H9 (cell line): ENCODE measurements around the gene GPALPP1. TPM values are rescaled to one million over a fixed set of nuclear protein-coding genes. Genes with fewer than 3 reads are reported as not detected.

ENCODE experiments used
- DNase-seq: peaks from one replicate; pipeline ENCODE4 v3.0.0-alpha.2; 2017
- H2AFZ ChIP-seq: one replicate; pipeline ENCODE4 v1.6.1; 2013; ENCODE audit warnings: mild to moderate bottlenecking, low read length, control low read depth, moderate library complexity
- H2AK5ac ChIP-seq: 2 replicates; pipeline ENCODE4 v1.6.1; 2013; ENCODE audit warnings: low read length, control low read depth, mixed read lengths; ENCODE audit not compliant: insufficient read length
- H2BK120ac ChIP-seq: one replicate; pipeline ENCODE4 v1.6.1; 2013; ENCODE audit warnings: low read depth, mild to moderate bottlenecking, low read length, control low read depth, inconsistent platforms; ENCODE audit not compliant: poor library complexity, severe bottlenecking
- H2BK12ac ChIP-seq: 2 replicates; pipeline ENCODE4 v1.6.1; 2013; ENCODE audit warnings: low read length, control low read depth, mixed read lengths, low read depth; ENCODE audit not compliant: insufficient read length
- H2BK15ac ChIP-seq: 2 replicates; pipeline ENCODE4 v1.6.1; 2013; ENCODE audit warnings: low read depth, low read length, control low read depth
- H2BK20ac ChIP-seq: one replicate; pipeline ENCODE4 v1.6.1; 2013; ENCODE audit warnings: low read depth, mild to moderate bottlenecking, low read length, control low read depth, inconsistent platforms; ENCODE audit not compliant: poor library complexity, severe bottlenecking
- H2BK5ac ChIP-seq: 2 replicates; pipeline ENCODE4 v1.6.1; 2013; ENCODE audit warnings: low read length, control low read depth, mixed read lengths; ENCODE audit not compliant: insufficient read length
- H3K14ac ChIP-seq: 2 replicates; pipeline ENCODE4 v1.6.1; 2013; ENCODE audit warnings: low read length, control low read depth; ENCODE audit not compliant: insufficient read depth
- H3K18ac ChIP-seq: 2 replicates; pipeline ENCODE4 v1.6.1; 2013; ENCODE audit warnings: low read depth, mild to moderate bottlenecking, mixed read lengths, low read length, control low read depth; ENCODE audit not compliant: insufficient read length
- H3K23ac ChIP-seq: 2 replicates; pipeline ENCODE4 v1.6.1; 2013; ENCODE audit warnings: low read length, control low read depth, mixed read lengths, low read depth; ENCODE audit not compliant: insufficient read length
- H3K23me2 ChIP-seq: 2 replicates; pipeline ENCODE4 v1.6.1; 2013; ENCODE audit warnings: low read depth, mild to moderate bottlenecking, mixed read lengths, low read length, control low read depth; ENCODE audit not compliant: insufficient read length, poor library complexity, severe bottlenecking
- H3K27ac ChIP-seq: 2 replicates; pipeline ENCODE4 v1.5.1; 2013; ENCODE audit warnings: low read length, control low read depth, mixed read lengths, low read depth; ENCODE audit not compliant: insufficient read length
- H3K27me3 ChIP-seq: 2 replicates; pipeline ENCODE4 v1.6.1; 2013; ENCODE audit warnings: low read length, control low read depth, inconsistent platforms; ENCODE audit not compliant: insufficient read depth
- H3K4ac ChIP-seq: 2 replicates; pipeline ENCODE4 v1.6.1; 2013; ENCODE audit warnings: low read depth, mild to moderate bottlenecking, control low read depth, inconsistent platforms, low read length, moderate library complexity
- H3K4me1 ChIP-seq: 2 replicates; pipeline ENCODE4 v1.6.1; 2013; ENCODE audit warnings: low read length, control low read depth, inconsistent platforms; ENCODE audit not compliant: insufficient read depth
- H3K4me2 ChIP-seq: 2 replicates; pipeline ENCODE4 v1.6.1; 2013; ENCODE audit warnings: low read length, control low read depth, mixed read lengths; ENCODE audit not compliant: insufficient read length, insufficient read depth
- H3K56ac ChIP-seq: 2 replicates; pipeline ENCODE4 v1.6.1; 2013; ENCODE audit warnings: low read depth, mild to moderate bottlenecking, mixed read lengths, low read length, control low read depth; ENCODE audit not compliant: insufficient read length
- H3K79me1 ChIP-seq: 2 replicates; pipeline ENCODE4 v1.6.1; 2013; ENCODE audit warnings: low read depth, mild to moderate bottlenecking, moderate library complexity, low read length, control low read depth, inconsistent platforms; ENCODE audit not compliant: insufficient read depth, poor library complexity, severe bottlenecking
- H3K79me2 ChIP-seq: 2 replicates; pipeline ENCODE4 v1.6.1; 2013; ENCODE audit warnings: low read length, control low read depth, inconsistent platforms; ENCODE audit not compliant: insufficient read depth
- H3K9ac ChIP-seq: 2 replicates; pipeline ENCODE4 v1.6.1; 2013; ENCODE audit warnings: low read length, control low read depth, mixed read lengths; ENCODE audit not compliant: insufficient read length; ENCODE audit errors: extremely low read depth
- H3K9me3 ChIP-seq: one replicate; pipeline ENCODE4 v1.6.1; 2013; ENCODE audit warnings: low read depth, low read length, inconsistent platforms; ENCODE audit not compliant: control insufficient read depth
- H3T11ph ChIP-seq: one replicate; pipeline ENCODE4 v1.6.1; 2013; ENCODE audit warnings: mild to moderate bottlenecking, low read length, control low read depth, inconsistent platforms
- H4K20me1 ChIP-seq: one replicate; pipeline ENCODE4 v1.6.1; 2013; ENCODE audit not compliant: control insufficient read depth, insufficient read length, insufficient read depth
- H4K5ac ChIP-seq: 2 replicates; pipeline ENCODE4 v1.6.1; 2013; ENCODE audit warnings: low read depth, mild to moderate bottlenecking, mixed read lengths, low read length, control low read depth; ENCODE audit not compliant: insufficient read length
- H4K8ac ChIP-seq: replicated peaks from 2 replicates; pipeline ENCODE4 v1.6.1; 2013; ENCODE audit warnings: low read length, control low read depth, mixed read lengths, low read depth; ENCODE audit not compliant: insufficient read length
- H4K91ac ChIP-seq: 2 replicates; pipeline ENCODE4 v1.6.1; 2013; ENCODE audit warnings: low read depth, mild to moderate bottlenecking, moderate library complexity, mixed read lengths, low read length, control low read depth; ENCODE audit not compliant: insufficient read length
- H3K27ac Mint-ChIP-seq, 3 experiments: 2 replicates in 2 of 3; 3 replicates in 1 of 3; pipeline ENCODE4 v1.8.0; 2020 to 2021; ENCODE audit warnings: mixed read lengths in 3 of 3, mild to moderate bottlenecking in 1 of 3, moderate library complexity in 1 of 3
- H3K27me3 Mint-ChIP-seq: 2 replicates; pipeline ENCODE4 v1.8.0; 2021; ENCODE audit warnings: low read depth, mild to moderate bottlenecking, moderate library complexity, mixed read lengths
- H3K36me3 Mint-ChIP-seq, 3 experiments: 2 replicates in 2 of 3; 3 replicates in 1 of 3; pipeline ENCODE4 v1.8.0; 2020 to 2021; ENCODE audit warnings: low read depth in 3 of 3, mixed read lengths in 3 of 3; ENCODE audit not compliant: insufficient read depth in 1 of 3
- H3K4me1 Mint-ChIP-seq, 2 experiments: 2 replicates each; pipeline ENCODE4 v1.8.0; 2020; ENCODE audit warnings: mixed read lengths in 2 of 2
- H3K4me3 Mint-ChIP-seq, 2 experiments: 2 replicates in 1 of 2; 3 replicates in 1 of 2; pipeline ENCODE4 v1.8.0; 2020 to 2021; ENCODE audit warnings: mild to moderate bottlenecking in 2 of 2, mixed read lengths in 2 of 2, moderate library complexity in 1 of 2
- H3K9me3 Mint-ChIP-seq, 2 experiments: 2 replicates in 1 of 2; 3 replicates in 1 of 2; pipeline ENCODE4 v1.8.0; 2020; ENCODE audit warnings: mild to moderate bottlenecking in 2 of 2, mixed read lengths in 2 of 2, moderate library complexity in 1 of 2
- total RNA-seq: library from RNA; stranded (reverse); gene quantifications from 2 replicates; pipeline ENCODE4 v1.2.1, GENCODE V29; 2021
- TF ChIP-seq, protein P1 (sequence below): fragments of 200-600 bp; sonication (generic); conservative IDR thresholded peaks from 3 replicates; pipeline ENCODE4 v1.8.0; 2021; ENCODE audit warnings: antibody characterized with exemption, mild to moderate bottlenecking

GPALPP1 gene
- total RNA-seq, 1 experiment from 2014 or later = 21.9 TPM

DNA sequence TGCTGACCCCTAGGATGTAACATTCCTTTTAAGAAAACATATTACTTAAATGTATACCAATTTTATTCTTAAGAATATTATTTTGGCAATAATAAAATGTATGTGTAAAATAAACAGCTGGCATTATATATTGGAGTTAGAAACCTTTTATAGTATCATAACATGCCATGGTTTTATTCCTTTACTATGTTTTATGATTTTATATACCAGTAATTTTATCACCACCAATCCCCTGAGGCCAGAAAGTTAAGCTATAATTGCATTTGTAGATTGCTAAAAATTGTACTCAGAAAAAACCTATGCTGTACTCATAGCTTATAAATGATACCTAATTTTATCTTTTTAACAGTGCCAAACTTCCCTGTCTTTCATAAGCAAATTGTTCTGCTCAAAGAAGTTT is 17.9 kb downstream of the GPALPP1 start:
- Histone ChIP-seq H3K14ac (no peak overlapping the region), H3K4me1 (no peaks in the 10 kb centered on the region), H2BK5ac (no peak overlapping the region), H2BK120ac (no peak overlapping the region), H2AFZ (no peak overlapping the region), H4K5ac (no peak overlapping the region), H3K18ac (no peak overlapping the region), H3K27me3 (no peaks in the 10 kb centered on the region), H3K4me2 (no peak overlapping the region), H4K20me1 (no peaks in the 10 kb centered on the region), H3K79me2 (no peaks in the 10 kb centered on the region), H2BK20ac (no peak overlapping the region), H4K8ac (no peak overlapping the region), H3K23ac (no peak overlapping the region), H3K9me3 (no peaks in the 10 kb centered on the region), H3K27ac (no peak overlapping the region), H4K91ac (no peak overlapping the region), H3T11ph (no peak overlapping the region), H3K9ac (no peak overlapping the region), H2BK15ac (no peak overlapping the region), H2AK5ac (no peak overlapping the region), H2BK12ac (no peak overlapping the region), H3K79me1 (no peaks in the 10 kb centered on the region), H3K4ac (no peak overlapping the region), H3K56ac (no peak overlapping the region), H3K23me2 (no peaks in the 10 kb centered on the region)
- no peak overlapping the region for H3K4me3 Mint-ChIP-seq
- H3K4me1 Mint-ChIP-seq = no peaks in the 10 kb centered on the region
- H3K27me3 Mint-ChIP-seq = no peaks in the 10 kb centered on the region
- peaks cover 10 to 33% (median 32%) of the 10 kb centered on the region in 3 experiments; a peak in 6 of 7 replicates for H3K36me3 Mint-ChIP-seq
- no peak overlapping the region for H3K27ac Mint-ChIP-seq
- H3K9me3 Mint-ChIP-seq = no peaks in the 10 kb centered on the region
- no peak for DNase-seq
- TF ChIP-seq, protein P1, sequence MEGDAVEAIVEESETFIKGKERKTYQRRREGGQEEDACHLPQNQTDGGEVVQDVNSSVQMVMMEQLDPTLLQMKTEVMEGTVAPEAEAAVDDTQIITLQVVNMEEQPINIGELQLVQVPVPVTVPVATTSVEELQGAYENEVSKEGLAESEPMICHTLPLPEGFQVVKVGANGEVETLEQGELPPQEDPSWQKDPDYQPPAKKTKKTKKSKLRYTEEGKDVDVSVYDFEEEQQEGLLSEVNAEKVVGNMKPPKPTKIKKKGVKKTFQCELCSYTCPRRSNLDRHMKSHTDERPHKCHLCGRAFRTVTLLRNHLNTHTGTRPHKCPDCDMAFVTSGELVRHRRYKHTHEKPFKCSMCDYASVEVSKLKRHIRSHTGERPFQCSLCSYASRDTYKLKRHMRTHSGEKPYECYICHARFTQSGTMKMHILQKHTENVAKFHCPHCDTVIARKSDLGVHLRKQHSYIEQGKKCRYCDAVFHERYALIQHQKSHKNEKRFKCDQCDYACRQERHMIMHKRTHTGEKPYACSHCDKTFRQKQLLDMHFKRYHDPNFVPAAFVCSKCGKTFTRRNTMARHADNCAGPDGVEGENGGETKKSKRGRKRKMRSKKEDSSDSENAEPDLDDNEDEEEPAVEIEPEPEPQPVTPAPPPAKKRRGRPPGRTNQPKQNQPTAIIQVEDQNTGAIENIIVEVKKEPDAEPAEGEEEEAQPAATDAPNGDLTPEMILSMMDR = no peak
